GM03348 (cell line): ENCODE results near the gene MBNL3.
"Not testable (repeated sequence)": the region's sequence is repeated elsewhere in the genome, so short reads cannot be mapped to it uniquely, and the experiment has no call there.

Experiments
- DNase-seq: peaks from one replicate; pipeline ENCODE4 v3.0.0; 2012; ENCODE audit warnings: low spot score

MBNL3 gene

DNA sequence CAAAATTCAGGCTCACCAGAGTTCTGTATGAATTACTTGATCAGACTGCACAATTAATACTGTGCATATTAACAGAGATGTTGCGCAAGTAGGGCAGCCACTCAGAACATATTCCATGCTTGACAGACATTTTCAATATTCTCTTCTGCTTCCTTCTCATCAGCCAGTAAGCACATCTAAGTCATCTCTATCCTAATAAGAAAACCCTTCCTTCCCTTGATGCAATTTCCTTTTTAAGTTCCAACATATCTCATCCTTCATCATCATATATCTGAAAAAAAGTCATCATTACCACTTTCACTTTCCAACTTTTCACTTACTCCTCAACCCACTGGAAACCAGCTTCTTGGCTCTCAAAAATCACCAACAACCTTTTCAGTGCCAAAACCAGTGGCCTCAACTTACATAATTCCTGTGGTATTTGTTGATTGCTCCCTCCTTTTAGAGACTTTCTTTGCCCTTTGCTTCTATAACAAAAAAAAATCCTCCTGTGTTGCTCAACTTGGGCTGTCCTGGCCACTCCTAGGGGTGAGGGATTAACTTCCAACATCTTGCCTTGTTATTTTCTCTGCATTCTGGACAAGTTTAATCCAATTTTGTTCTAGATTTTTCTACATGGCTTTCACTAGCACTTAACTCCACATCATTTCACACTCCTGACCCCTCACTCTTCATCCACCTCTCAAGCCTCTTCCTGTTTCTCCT lies 14.1 kb downstream of the MBNL3 start:
- peak; percentile 9 for DNase-seq

DNA sequence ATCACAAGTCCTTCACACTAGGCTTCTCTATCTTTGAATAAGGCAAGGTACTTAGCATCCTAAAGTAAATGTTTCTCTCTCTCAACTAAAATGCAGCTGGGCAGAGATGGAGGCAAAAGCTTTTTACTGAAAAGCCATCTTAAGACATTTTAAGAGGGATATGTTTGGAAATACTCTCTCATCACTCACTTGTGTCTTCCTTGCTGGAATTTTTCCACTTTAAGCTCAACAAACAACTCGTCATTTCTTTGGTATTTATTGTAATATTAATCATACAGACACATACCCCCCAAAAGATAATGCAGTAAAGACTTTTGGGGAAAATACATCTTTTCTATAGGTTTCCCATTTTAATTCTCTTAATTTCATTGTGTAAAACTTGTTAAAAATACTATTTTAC lies 16.4 kb downstream of the MBNL3 start:
- no peak for DNase-seq

DNA sequence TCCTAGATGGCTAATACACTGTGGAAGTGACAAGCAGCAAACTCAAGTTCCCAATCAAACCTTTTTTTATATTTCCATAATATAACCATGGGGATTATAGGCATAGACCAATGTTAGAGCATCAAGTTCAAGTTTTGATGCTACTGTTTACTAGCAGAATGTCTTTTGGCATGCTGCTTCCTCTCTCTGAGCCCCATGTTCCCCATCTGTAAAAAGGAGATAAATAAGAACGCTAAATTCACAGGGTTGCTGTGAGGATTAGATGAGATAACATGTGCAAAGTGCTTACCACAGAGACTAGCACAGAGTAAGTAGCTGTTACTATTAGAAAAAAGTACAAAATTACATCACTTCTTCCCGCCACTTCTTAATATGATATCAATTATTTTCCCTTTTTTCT lies 18.0 kb downstream of the MBNL3 start:
- DNase-seq = no peak

DNA sequence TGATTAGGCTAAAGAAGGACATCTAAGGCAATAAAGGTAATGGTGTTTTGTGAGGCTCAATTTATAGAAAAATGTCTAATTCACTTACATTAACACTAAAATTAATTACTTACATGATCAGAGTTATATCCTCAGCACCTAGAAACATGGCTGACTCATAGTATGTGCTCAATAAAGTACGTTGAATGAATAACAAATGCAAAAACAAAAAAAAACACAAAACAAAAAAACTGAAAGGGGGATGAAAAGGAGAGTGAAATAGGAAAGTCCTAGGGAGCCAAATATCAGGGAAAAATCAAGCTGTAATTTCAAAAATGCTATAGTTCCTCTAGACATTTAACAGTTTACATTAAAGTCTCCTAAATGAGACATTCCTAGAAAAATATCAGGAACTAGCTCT lies 18.7 kb downstream of the MBNL3 start:
- DNase-seq = no peak

DNA sequence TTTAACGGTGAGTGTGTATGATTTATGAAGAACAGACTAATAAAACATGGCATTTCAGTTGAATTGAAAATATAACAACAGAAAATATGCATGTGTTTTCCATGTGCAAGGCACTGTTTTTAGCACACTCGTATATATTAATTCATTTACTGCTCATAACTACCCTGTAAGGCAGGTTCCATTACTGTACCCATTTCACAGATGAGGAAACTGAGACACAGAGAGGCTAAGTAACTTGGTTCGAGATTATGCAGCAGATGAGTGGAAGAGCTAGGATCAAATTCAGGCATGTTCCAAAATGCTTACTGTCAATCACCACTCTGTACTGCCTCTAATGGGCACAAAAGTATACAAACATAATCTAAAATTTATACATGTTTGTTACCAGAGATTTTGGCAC lies 20.4 kb downstream of the MBNL3 start:
- DNase-seq = no peak

DNA sequence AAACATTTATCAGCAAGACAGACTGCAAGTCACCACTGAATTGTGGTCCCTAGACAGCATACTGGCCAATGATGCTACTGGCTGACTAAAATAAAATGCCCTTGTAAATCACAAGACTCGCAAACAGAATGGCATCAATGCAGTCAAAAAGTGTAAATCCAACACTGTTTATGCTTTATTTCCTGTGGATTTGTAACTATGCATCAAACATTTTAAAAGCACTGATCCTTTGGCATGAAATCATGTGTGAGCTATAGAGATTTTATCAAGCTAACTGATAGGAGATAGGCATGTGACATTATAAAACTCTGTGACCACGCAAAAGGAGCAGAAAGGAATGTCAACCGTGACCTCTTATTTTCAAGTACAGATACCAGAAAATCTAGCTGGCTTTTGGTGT lies 20.8 kb downstream of the MBNL3 start:
- DNase-seq = no peak

DNA sequence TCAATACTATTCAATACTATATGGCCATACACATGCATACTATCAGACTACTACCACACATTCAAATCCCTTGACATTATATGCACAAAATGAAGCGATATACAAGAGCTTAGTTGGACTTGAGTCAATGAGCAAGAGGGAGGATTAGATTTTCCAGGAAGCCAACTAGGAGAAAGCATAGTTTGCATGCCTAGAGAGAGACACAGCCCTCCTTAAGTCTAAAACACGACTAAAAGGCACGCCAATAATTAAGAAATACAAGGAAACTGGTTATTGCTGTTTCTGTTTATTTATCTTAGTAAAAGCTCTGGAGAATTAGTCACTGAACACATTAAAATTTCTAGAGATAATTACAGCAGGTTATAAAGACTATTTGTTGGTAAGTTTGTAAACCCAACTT lies 21.8 kb downstream of the MBNL3 start:
- DNase-seq = peak; percentile 28

DNA sequence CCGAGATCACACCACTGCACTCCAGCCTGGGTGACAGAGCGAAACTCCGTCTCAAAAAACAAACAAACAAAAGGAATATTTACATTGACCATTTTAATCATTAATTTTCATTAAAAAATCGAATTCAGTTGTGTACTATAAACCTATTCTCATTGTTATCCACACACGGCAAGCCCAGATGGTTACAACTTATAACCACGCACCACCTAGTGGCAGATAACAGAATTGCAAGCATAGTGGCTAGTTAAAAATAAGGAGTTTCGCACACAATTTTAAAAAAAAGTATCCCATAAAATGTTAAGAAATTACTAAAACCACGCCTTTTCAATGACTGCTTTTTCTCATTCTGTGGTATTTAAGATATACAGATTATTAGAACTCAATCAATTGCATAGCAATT lies 25.4 kb downstream of the MBNL3 start:
- no peak for DNase-seq

DNA sequence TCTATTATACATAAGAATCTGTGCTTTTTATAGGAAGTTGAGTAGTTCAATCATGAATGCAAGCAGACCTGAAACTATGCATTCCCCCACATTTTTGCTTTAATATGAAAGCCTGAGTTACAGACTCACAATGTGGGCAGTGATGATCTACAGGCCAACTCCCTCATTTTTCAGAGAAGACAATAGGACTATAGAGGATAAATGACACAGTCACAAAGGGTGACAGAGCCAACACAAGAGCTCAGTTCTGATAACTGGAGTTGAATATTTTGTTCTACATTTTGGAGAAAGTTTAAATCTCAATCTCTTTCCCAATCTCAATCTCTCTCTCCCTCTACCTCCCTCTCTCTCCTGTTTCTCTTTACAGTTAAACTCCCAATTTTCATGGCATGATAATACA lies 27.0 kb downstream of the MBNL3 start:
- DNase-seq = no peak

DNA sequence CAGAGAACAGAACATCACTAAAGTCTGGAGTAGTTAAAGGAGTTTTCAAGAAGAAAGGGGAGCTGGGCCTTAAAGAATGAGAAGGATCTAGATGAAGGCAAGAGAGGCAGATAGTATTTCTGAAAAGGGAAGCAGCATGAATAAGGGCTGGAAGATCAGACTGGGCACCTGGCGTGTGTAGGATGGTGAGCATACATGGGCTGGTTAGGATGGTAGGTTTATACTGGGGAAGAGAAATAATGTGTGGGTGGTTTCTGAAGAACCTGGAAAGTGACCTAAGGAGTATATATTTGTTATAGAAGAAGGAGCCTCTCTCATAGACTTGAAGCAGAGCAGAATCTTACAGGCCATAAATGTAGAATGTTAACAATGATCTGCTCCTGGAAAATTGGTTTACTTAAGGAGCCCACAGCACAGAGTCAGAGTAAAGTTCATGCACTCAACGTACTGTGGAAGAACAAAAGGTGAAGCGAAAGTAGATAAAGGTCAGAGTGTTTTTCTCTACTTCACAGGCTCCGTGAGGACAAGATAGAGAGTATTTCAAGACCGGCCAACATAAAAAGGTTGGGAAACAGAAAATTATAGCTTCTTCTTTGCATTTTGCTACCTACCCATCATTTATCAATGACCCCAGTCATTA lies 35.8 kb downstream of the MBNL3 start:
- DNase-seq = no peak

DNA sequence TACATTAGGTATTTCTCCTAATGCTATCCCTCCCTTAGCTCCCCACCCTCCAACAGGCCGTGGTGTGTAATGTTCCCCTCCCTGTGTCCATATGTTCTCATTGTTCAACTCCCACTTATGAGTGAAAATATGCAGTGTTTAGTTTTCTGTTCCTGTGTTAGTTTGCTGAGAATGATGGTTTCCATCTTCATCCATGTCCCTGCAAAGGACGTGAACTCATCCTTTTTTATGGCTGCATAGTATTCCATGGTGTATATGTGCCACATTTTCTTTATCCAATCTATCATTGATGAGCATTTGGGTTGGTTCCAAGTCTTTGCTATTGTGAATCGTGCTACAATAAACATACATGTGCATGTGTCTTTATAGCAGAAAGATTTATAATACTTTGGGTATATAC lies 42.9 kb downstream of the MBNL3 start:
- not testable (repeated sequence) for DNase-seq

DNA sequence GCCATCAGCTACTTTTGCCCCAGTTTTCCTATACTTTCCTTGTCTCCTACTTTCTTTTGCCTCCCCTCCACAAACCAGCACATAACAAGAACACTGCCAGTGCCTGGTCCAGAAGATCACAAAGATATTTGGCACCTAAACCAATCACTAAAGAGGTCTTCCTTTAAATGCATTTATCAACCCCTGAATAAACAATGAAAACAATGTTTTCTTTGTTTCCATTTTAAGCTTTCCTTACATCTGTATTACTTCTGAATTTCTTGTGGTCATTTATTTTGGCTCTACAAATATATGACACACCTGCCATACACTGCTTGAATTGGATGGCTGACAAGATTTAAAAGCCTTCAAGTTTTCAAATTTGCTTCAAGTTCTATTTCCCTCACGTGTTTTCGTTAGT lies 43.9 kb downstream of the MBNL3 start:
- no peak for DNase-seq

DNA sequence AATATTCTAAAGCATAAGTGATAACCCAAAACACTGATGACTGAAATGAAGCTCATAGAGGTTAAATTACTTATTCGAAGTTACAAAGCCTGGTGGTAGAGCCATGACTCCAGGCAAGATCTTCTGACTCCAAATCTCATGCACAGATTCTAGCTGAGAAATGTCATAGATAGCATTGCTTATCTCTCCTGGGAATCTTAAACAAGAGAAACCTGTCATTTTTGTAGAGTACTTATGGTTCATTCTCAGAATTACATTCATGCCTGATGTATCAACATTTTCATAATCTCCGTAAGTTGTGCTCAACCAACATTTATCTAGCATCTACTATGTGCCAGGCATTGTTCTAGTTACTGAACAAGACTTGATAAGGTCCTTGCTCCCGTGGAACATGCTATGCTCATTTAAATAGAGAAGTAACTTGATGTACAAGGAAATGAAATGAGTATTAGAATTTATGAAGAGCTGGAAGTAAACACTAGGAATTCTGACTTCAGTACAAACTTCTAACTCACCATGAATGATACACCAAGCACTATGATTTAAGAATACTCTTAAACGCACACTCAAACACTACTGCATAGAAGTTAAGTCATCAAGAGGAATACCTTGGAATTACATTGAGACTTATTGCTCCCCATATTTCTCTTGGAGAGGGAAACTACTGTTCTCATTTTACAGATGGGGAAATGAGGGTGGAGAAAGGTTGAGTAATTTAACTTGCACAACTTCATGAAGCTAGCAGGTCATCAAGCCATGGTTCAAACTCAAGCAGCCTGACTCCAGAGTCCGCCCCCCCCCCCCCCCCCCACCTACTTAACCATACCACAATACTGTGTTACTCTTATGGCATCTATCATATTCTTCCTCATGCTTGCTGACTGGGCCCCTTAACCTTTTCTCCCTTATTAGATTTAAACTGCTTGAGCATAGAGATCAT lies 45.4 kb downstream of the MBNL3 start:
- DNase-seq = no peak

DNA sequence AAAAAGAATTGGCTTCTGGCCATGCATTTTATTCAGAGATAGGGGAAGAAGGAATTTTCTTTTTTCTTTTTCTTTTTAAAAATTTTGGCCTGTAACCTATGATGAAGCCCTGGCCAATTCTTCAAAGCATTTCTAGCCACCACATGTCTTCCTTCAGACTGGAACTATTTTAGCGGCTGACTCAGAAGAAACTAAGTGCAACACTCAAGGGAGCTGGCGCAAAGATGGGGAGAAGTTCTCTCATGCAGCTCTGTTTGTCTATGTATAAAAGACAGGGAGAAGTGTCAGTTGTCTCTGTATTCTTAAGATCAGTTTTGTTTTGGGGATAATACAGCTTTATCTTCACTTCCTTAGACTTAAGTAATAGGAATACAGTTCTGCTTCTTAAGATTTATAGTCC lies 46.1 kb downstream of the MBNL3 start:
- DNase-seq = no peak

DNA sequence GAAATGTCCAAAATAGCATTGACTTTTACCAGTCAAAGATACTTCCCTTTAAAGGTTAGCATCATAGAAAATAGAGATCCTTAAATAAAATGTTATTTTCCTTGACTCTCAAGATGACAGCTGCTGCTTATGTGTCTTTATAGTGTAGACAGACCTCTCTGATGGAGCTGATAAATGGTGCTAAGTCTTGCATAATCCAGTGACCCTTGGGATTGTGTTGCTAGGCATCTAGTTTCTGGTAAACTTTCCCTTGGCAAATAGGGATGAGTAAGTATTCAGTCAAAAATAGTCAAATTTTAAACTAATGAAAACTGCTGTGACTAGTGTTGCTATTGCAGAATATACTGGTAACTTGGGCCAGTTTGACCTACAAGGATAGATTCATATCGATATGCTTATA lies 53.6 kb downstream of the MBNL3 start:
- no peak for DNase-seq

DNA sequence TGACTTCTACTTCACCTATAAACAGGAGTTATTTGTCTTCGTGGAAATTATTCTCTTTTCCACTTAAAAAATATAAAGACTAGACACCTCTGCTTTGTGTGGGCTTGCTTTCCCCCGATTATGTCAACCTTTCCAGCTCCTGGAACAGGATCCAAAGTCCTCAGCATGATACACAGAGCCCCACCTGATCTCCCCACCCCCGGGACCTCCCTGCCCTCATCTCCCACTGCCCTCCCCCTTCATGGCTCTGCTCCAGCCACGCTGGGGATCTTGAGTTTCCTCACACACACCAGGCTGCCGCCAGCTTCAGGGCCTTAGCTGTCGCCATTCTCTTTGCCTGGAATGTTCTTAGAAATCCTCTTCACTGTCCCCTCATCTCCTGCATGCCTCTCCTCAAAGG lies 55.3 kb downstream of the MBNL3 start:
- DNase-seq = no peak

DNA sequence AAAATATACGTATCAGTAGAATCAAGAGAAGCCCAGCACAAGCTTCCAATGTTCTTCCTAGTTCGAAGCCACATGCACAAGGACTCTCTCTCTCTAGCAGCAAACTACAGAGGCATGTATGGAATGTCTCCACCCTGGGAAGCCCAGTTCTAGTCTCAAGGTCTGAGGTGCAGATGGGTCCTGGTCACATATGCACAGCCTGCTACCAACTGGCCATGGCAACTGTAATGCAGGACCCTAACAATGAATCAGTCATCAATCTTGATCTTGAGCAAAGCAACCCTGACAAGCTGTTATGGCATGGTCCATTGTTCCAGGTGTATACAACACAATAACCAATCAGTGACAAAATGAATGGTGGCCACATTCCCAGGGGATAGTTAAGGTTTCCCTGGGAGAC lies 55.8 kb downstream of the MBNL3 start:
- DNase-seq = no peak

DNA sequence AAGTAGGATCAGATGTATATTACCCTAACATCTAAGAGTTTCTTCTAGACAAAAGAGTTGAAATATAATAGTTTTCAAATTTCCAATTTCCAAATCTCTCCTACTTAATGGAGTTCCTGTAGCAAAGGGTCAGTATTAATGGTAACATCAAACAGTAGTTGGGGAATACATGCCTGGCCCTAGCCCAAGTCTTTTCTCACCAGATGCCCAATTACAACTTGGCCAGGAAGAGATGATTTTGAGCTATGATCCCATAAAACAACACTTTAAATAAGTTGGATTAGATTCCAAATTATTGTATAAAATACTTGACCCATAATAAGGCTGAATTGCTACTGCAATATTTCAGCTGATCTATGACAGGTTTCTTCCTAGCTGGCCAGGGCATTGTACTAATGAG lies 59.9 kb downstream of the MBNL3 start:
- no peak for DNase-seq

DNA sequence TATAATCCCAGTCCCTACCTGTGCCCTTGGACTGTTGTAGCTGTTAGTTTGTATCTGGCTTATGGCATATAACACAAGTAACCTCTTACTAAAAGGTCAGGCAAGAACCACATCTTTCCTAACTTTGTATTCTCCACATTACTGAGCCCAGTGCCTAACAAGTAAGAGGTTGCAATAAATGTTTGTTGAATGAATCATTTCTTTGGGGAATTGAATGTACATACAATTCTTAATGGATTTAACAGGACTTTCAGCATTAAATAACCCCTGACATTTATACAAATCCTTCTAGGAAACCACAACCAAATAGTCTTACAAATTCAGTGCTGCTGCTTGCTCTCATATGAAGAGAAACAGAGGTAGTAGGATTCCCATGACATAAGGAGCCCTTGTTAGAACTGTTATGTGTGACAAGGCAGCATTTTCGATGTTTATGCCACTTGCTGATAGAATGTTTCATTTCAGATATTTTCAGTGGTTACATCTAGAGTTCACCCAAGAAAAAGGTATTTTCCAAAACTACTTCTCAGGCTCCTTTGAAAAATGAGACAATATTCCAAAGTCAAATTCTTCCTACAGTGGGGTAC lies 62.0 kb downstream of the MBNL3 start:
- DNase-seq = peak; percentile 5

DNA sequence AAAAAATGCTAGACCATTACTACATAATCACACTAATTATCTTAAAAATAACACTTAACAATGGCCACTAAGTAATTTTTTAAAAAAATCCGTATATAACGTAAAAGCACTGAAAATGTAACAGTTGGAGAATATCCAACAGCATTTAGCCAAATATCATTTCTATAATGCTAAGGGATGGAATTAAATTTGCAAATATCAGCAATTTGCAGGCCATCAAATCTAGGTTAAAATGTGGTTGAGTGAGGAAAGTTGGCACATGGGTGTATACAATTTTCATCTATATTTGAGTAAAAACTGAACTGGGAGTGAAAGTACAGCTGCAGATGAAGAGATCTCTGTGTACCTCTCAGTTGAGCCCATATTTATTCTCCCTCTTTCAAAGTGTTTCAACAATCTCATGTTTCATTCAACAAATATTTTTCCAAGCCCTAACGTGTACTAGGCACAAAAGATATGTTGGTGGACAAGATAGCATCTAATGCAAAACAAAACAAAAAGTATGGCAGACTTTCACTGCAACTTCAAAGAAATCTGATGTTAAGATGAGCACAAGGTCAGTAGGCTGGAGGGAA lies 63.0 kb downstream of the MBNL3 start:
- DNase-seq = no peak

DNA sequence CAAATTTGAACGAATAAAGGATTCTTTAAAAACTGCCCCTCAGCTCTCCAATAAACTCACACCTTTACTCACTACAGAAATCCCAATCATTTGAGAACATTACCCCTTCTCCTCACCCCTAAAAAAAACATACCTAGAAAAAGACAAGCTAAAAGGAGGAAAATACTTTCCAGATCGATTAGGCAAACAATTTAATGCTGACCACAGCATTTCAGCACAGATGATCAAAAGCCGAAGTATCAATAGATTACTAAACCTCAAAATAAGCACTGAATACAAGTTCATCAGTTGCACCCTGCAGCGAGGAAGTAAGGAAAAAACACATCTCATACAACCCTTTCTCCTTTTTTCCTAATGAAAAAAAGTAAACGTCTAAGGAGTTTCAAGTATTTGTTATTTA lies 65.5 kb downstream of the MBNL3 start:
- DNase-seq = no peak

DNA sequence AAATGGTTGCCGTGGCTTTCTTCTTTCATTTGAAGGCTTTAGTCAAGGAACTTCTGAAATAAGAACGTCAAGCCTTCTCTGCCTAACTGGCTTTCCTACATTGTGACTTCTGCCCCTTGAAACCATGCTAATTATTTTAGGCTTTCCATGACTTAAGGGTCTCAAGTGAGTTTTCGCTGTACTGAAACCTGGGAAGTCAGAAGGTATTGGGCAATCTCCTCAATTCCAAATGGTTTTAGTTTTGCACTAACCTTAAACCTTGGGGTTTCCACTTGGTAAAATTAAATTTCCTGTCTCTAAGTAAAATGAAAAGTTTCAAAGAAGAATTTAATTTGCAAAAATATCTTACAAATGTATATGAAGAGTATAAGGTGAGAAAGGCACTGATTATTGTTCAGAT lies 73.8 kb downstream of the MBNL3 start:
- DNase-seq = no peak
